H1 (cell line): ENCODE data around the gene TSKU. TPM values are rescaled to one million over a fixed set of nuclear protein-coding genes. Genes with fewer than 3 reads are reported as not detected.

Source experiments
- HDAC2 ChIP-seq, 2 experiments: fragments of 300-600 bp in 1 of 2; sonication (generic) in 1 of 2; IDR thresholded peaks; 2 replicates each; pipeline ENCODE4 v1.6.1; 2011 to 2012; ENCODE audit warnings: low read depth in 2 of 2, low read length in 2 of 2, mild to moderate bottlenecking in 2 of 2, moderate library complexity in 2 of 2, borderline replicate concordance in 1 of 2, inconsistent platforms in 1 of 2
- MAX ChIP-seq: IDR thresholded peaks from 2 replicates; pipeline ENCODE4 v1.6.1; 2012; ENCODE audit warnings: inconsistent platforms
- RAD21 ChIP-seq, 2 experiments: IDR thresholded peaks in 1 of 2; conservative IDR thresholded peaks in 1 of 2; 2 replicates each; pipeline ENCODE4 v1.6.1; 2011; ENCODE audit warnings: low read depth in 2 of 2, low read length in 2 of 2, improper control_type of control experiment in 1 of 2, inconsistent platforms in 1 of 2, mild to moderate bottlenecking in 1 of 2, moderate library complexity in 1 of 2
- polyA plus RNA-seq, 7 experiments: library from polyadenylated mRNA; depleted of rRNA in 3 of 7; stranded (reverse) in 5 of 7; unstranded in 2 of 7; fragments of >200 nt in 5 of 7; fragments of 200-250 nt in 2 of 7; gene quantifications; 1 replicate in 5 of 7; 2 replicates in 1 of 7; 4 replicates in 1 of 7; pipeline versions ENCODE4 v1.2.1 to v1.2.3, GENCODE V29; 2011 to 2013; ENCODE audit warnings: missing spikeins in 2 of 7, mixed read lengths in 2 of 7
- total RNA-seq: library from RNA; stranded (reverse); fragmentation: NEBNext Ultra II Directional; extraction: Animal tissue kit (Norgen Biotek cat#: 25700); gene quantifications from 2 replicates; pipeline ENCODE4 v1.2.1, GENCODE V29; 2021

The TSKU gene
- total and polyA plus RNA-seq, 2 of the 8 experiments (the other 6 are each of a cell fraction or from before 2014, with no cell fraction given), result 22.8 to 28.4 TPM

GRCh38 chr11:76799066-76799804, 16.1 kb downstream of the TSKU start (continued):
- peak; percentile 76 to 89 for TF ChIP-seq RAD21 (IDR thresholded peaks at IDR 0.05 in 1 of 2, conservative IDR thresholded peaks at IDR 0.05 in 1 of 2; ENCODE audit: low read depth in 2 of 2, low read length in 2 of 2)
- no peak for TF ChIP-seq HDAC2 (IDR thresholded peaks at IDR 0.05; ENCODE audit: borderline replicate concordance in 1 of 2, low read depth in 2 of 2, low read length in 2 of 2)
- peak; percentile 71 for TF ChIP-seq MAX
